Esophagus muscularis mucosa (tissue), 4 donors: Measurements from ENCODE around the gene MEMO1.

Source experiments
- EP300 ChIP-seq: sonication (generic); formaldehyde crosslinking; IDR thresholded peaks from one replicate; pipeline ENCODE4 v1.6.1; 2017; ENCODE audit warnings: antibody characterized with exemption
- POLR2A ChIP-seq: fragments of 450-650 bp; IDR thresholded peaks from one replicate; pipeline ENCODE4 v1.6.1; 2017; ENCODE audit warnings: antibody characterized with exemption, moderate library complexity, mild to moderate bottlenecking, low read depth
- POLR2AphosphoS5 ChIP-seq, 2 donors: sonication (generic); formaldehyde crosslinking; IDR thresholded peaks; one replicate each; pipeline ENCODE4 v1.6.1; 2017; ENCODE audit warnings: antibody characterized with exemption in 2 of 2
- TF ChIP-seq, protein P1 (sequence below), 3 experiments: fragments of 200-600 bp in 2 of 3; fragments of 450-650 bp in 1 of 3; sonication (generic) in 2 of 3; IDR thresholded peaks; one replicate each; pipeline ENCODE4 v1.5.1; 2017 to 2019; ENCODE audit warnings: antibody characterized with exemption in 3 of 3, mild to moderate bottlenecking in 2 of 3, moderate library complexity in 1 of 3

GRCh38 chr2:31972059-31972458 is 38.7 kb downstream of the MEMO1 start:
- TF ChIP-seq, protein P1, sequence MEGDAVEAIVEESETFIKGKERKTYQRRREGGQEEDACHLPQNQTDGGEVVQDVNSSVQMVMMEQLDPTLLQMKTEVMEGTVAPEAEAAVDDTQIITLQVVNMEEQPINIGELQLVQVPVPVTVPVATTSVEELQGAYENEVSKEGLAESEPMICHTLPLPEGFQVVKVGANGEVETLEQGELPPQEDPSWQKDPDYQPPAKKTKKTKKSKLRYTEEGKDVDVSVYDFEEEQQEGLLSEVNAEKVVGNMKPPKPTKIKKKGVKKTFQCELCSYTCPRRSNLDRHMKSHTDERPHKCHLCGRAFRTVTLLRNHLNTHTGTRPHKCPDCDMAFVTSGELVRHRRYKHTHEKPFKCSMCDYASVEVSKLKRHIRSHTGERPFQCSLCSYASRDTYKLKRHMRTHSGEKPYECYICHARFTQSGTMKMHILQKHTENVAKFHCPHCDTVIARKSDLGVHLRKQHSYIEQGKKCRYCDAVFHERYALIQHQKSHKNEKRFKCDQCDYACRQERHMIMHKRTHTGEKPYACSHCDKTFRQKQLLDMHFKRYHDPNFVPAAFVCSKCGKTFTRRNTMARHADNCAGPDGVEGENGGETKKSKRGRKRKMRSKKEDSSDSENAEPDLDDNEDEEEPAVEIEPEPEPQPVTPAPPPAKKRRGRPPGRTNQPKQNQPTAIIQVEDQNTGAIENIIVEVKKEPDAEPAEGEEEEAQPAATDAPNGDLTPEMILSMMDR (IDR thresholded peaks at IDR 0.05): no peak
- TF ChIP-seq POLR2A (no peak), POLR2AphosphoS5 (IDR thresholded peaks at IDR 0.05) (no peak), EP300 (no peak)
